GM12878 (cell line): ENCODE data around the gene IVD.

Experiments
- CBX3 ChIP-seq: fragments of 200-600 bp; sonication (generic); IDR thresholded peaks from 2 replicates; pipeline ENCODE4 v1.6.1; 2016; ENCODE audit warnings: low read depth, borderline replicate concordance
- CTCF ChIP-seq, 3 experiments: IDR thresholded peaks in 2 of 3; conservative IDR thresholded peaks in 1 of 3; 2 replicates each; pipeline ENCODE4 v1.5.1; 2011; ENCODE audit warnings: low read depth in 3 of 3, low read length in 3 of 3, mild to moderate bottlenecking in 3 of 3, control low read depth in 2 of 3, moderate library complexity in 2 of 3, inconsistent platforms in 1 of 3, mixed read lengths in 1 of 3; ENCODE audit not compliant: control insufficient read depth in 2 of 3, insufficient read depth in 1 of 3; ENCODE audit errors: extremely low read depth in 1 of 3
- FOS ChIP-seq: IDR thresholded peaks from 3 replicates; pipeline ENCODE4 v1.6.1; 2011; ENCODE audit warnings: borderline replicate concordance; ENCODE audit not compliant: insufficient read length; ENCODE audit errors: extremely low read depth
- FOXM1 ChIP-seq: IDR thresholded peaks from 2 replicates; pipeline ENCODE4 v1.6.1; 2012; ENCODE audit warnings: low read depth, mild to moderate bottlenecking, inconsistent platforms, low read length, moderate library complexity
- MYC ChIP-seq: IDR thresholded peaks from 2 replicates; pipeline ENCODE4 v1.6.1; 2011; ENCODE audit warnings: mild to moderate bottlenecking, low read length, moderate library complexity, inconsistent platforms; ENCODE audit not compliant: insufficient read depth, insufficient replicate concordance, insufficient read length, severe bottlenecking
- YY1 ChIP-seq: IDR thresholded peaks from 2 replicates; pipeline ENCODE4 v1.6.1; 2011; ENCODE audit warnings: low read depth, mild to moderate bottlenecking, low read length

GRCh38 chr15:40467261-40467615, 61.6 kb downstream of the IVD start:
- TF ChIP-seq FOS (no peak), YY1 (no peak), CTCF (IDR thresholded peaks at IDR 0.05 in 2 of 3, conservative IDR thresholded peaks at IDR 0.05 in 1 of 3; ENCODE audit: control insufficient read depth in 2 of 3, extremely low read depth in 1 of 3, insufficient read depth in 1 of 3, low read depth in 3 of 3, low read length in 3 of 3) (no peak), FOXM1 (no peak), MYC (no peak), CBX3 (no peak)
